ENCODE data around the gene NRROS. TPM values are rescaled to one million over a fixed set of nuclear protein-coding genes. Genes with fewer than 3 reads are reported as not detected.

Gene NRROS
- total and polyA plus RNA-seq, 2 of the 13 experiments (the other 11 are each of a cell fraction or from before 2014, with no cell fraction given) = not detected

GRCh38 chr3:196634224-196634623 is 5.3 kb upstream of the NRROS start:
- ATAC-seq (no peak), FAIRE-seq (no peak), DNase-seq (ENCODE audit: low spot score) (no peak)
- ChIA-PET CTCF (ENCODE audit: low intra/inter-chr PET ratio, low total read pairs) (no interaction called here), POLR2A (no interaction called here)
- TF ChIP-seq, protein P1, sequence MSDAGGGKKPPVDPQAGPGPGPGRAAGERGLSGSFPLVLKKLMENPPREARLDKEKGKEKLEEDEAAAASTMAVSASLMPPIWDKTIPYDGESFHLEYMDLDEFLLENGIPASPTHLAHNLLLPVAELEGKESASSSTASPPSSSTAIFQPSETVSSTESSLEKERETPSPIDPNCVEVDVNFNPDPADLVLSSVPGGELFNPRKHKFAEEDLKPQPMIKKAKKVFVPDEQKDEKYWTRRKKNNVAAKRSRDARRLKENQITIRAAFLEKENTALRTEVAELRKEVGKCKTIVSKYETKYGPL (CRISPR knock-in tag; IDR thresholded peaks at IDR 0.05) = no peak
- TF ChIP-seq ZNF569 (CRISPR knock-in tag; IDR thresholded peaks at IDR 0.05; ENCODE audit: borderline replicate concordance) = no peak
- no peak for TF ChIP-seq ZMAT3 (CRISPR knock-in tag; conservative IDR thresholded peaks at IDR 0.05)
- no peak for TF ChIP-seq CREB3 (CRISPR knock-in tag; IDR thresholded peaks at IDR 0.05)
- no peak for TF ChIP-seq ZNF101 (CRISPR knock-in tag; IDR thresholded peaks at IDR 0.05; ENCODE audit: borderline replicate concordance, low read depth)
- H4K20me1 ChIP-seq (ENCODE audit: insufficient read depth, low read length) = no peaks in the 10 kb centered on the region
- no peaks in the 10 kb centered on the region for H3K79me2 ChIP-seq (ENCODE audit: insufficient read depth, low read length)
- BruUV-seq (replicated peaks) = no TSS peak
- no peak overlapping the region for H2AFZ ChIP-seq (ENCODE audit: low read length)
- H3K36me3 ChIP-seq (replicated peaks in 1 of 2; ENCODE audit: control insufficient read depth in 1 of 2, insufficient read depth in 2 of 2, low read length in 2 of 2) = no peaks in the 10 kb centered on the region
- intact Hi-C loops (cut with micrococcal nuclease; ENCODE audit: unreplicated experiment) (no loop called here), in situ Hi-C loops (cut with HindIII; ENCODE audit: extremely low pct_ligation_motif_present, low pct_unique_long_range_greater_than_20kb) (no loop called here)
- no peak overlapping the region; the same call in 1 of the 2 replicates for H3K4me2 ChIP-seq (ENCODE audit: low read depth, low read length)
- peaks cover 3 to 20% of the 10 kb centered on the region in 2 experiments; a peak in 4 of 5 replicates for H3K27me3 ChIP-seq (ENCODE audit: control insufficient read depth in 1 of 2, insufficient read depth in 2 of 2, low read length in 2 of 2)
- H3K27ac ChIP-seq (ENCODE audit: extremely low read length, insufficient read depth, low read length) = no peak overlapping the region
- no peak overlapping the region for H3K4me3 ChIP-seq (replicated peaks in 1 of 3; ENCODE audit: insufficient read depth in 1 of 3, low read depth in 2 of 3, low read length in 3 of 3)
- no peak overlapping the region for H3K9ac ChIP-seq (ENCODE audit: insufficient read depth, low read depth, low read length)
- H3K9me3 ChIP-seq (ENCODE audit: low read length) = no peaks in the 10 kb centered on the region
- peaks cover 39% of the 10 kb centered on the region for H3K4me1 ChIP-seq (ENCODE audit: insufficient read depth, low read length)
- WGBS (ENCODE audit: low lambda C conversion rate) = 77% methylated on average over 8 of the region's 10 CpGs

GRCh38 chr3:196634829-196635228 is 4.7 kb upstream of the NRROS start:
- Histone ChIP-seq H3K4me2 (ENCODE audit: low read depth, low read length) (no peak overlapping the region), H3K27ac (ENCODE audit: extremely low read length, insufficient read depth, low read length) (no peak overlapping the region), H3K79me2 (ENCODE audit: insufficient read depth, low read length) (no peaks in the 10 kb centered on the region), H3K27me3 (ENCODE audit: control insufficient read depth in 1 of 2, insufficient read depth in 2 of 2, low read length in 2 of 2) (peaks cover 7 to 24% of the 10 kb centered on the region in 2 experiments; a peak in 4 of 5 replicates), H3K4me3 (replicated peaks in 1 of 3; ENCODE audit: insufficient read depth in 1 of 3, low read depth in 2 of 3, low read length in 3 of 3) (no peak overlapping the region), H3K9me3 (ENCODE audit: low read length) (no peaks in the 10 kb centered on the region), H3K36me3 (replicated peaks in 1 of 2; ENCODE audit: control insufficient read depth in 1 of 2, insufficient read depth in 2 of 2, low read length in 2 of 2) (no peaks in the 10 kb centered on the region), H3K4me1 (ENCODE audit: insufficient read depth, low read length) (peaks cover 42% of the 10 kb centered on the region), H4K20me1 (ENCODE audit: insufficient read depth, low read length) (no peaks in the 10 kb centered on the region), H3K9ac (ENCODE audit: insufficient read depth, low read depth, low read length) (no peak overlapping the region), H2AFZ (ENCODE audit: low read length) (no peak overlapping the region)
- 67% methylated on average over 3 of the region's 7 CpGs for WGBS (ENCODE audit: low lambda C conversion rate)
- ATAC-seq (no peak), DNase-seq (ENCODE audit: low spot score) (no peak), FAIRE-seq (no peak)
- ChIA-PET POLR2A (no interaction called here), CTCF (ENCODE audit: low intra/inter-chr PET ratio, low total read pairs) (no interaction called here)
- intact Hi-C loops (cut with micrococcal nuclease; ENCODE audit: unreplicated experiment) = no loop called here
- BruUV-seq (replicated peaks) = no TSS peak
- in situ Hi-C loops (cut with HindIII; ENCODE audit: extremely low pct_ligation_motif_present, low pct_unique_long_range_greater_than_20kb) = no loop called here
- no peak for TF ChIP-seq GTF3A (CRISPR knock-in tag; conservative IDR thresholded peaks at IDR 0.05)
- TF ChIP-seq, protein P2, sequence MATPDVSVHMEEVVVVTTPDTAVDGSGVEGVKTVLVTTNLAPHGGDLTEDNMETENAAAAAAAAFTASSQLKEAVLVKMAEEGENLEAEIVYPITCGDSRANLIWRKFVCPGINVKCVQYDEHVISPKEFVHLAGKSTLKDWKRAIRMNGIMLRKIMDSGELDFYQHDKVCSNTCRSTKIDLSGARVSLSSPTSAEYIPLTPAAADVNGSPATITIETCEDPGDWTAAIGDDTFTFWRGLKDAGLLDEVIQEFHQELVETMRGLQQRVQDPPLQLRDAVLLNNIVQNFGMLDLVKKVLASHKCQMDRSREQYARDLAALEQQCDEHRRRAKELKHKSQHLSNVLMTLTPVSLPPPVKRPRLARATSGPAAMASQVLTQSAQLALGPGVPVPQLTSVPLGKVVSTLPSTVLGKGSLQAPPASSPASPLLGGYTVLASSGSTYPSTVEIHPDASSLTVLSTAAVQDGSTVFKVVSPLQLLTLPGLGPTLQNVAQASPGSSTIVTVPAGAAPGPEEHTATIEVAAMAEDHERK (CRISPR knock-in tag; IDR thresholded peaks at IDR 0.05; ENCODE audit: low read depth) = no peak
- TF ChIP-seq ZNF605 (CRISPR knock-in tag; IDR thresholded peaks at IDR 0.05) = no peak
- TF ChIP-seq ZNF468 (CRISPR knock-in tag; IDR thresholded peaks at IDR 0.05) = no peak
- TF ChIP-seq MED1 (CRISPR knock-in tag; IDR thresholded peaks at IDR 0.05) = no peak
- no peak for TF ChIP-seq ZSCAN31 (CRISPR knock-in tag; IDR thresholded peaks at IDR 0.05; ENCODE audit: low read depth)
- no peak for TF ChIP-seq ELF3 (CRISPR knock-in tag; IDR thresholded peaks at IDR 0.05)
- no peak for TF ChIP-seq ZNF441 (CRISPR knock-in tag; IDR thresholded peaks at IDR 0.05; ENCODE audit: borderline replicate concordance)
- no peak for TF ChIP-seq TCF12 (IDR thresholded peaks at IDR 0.05)
- no peak for TF ChIP-seq TCF12 (CRISPR knock-in tag; IDR thresholded peaks at IDR 0.05)
- no peak for TF ChIP-seq SMC3 (IDR thresholded peaks at IDR 0.05; ENCODE audit: low read length)

Data from HepG2 (cell line).